OCI-LY7 (cell line): ENCODE results near the gene C1orf35.

Source experiments
- EZH2phosphoT487 ChIP-seq: fragments of 200-600 bp; sonication (generic); IDR thresholded peaks from 2 replicates; pipeline ENCODE4 v1.6.1; 2018; ENCODE audit warnings: low read depth, borderline replicate concordance, mild to moderate bottlenecking, mixed run types, antibody characterized with exemption, low read length, moderate library complexity, mixed read lengths
- TF ChIP-seq, protein P1 (sequence below): fragments of 200-600 bp; sonication (generic); conservative IDR thresholded peaks from 2 replicates; pipeline ENCODE4 v1.5.1; 2014; ENCODE audit warnings: mild to moderate bottlenecking, antibody characterized with exemption, low read length, moderate library complexity, mixed read lengths

DNA sequence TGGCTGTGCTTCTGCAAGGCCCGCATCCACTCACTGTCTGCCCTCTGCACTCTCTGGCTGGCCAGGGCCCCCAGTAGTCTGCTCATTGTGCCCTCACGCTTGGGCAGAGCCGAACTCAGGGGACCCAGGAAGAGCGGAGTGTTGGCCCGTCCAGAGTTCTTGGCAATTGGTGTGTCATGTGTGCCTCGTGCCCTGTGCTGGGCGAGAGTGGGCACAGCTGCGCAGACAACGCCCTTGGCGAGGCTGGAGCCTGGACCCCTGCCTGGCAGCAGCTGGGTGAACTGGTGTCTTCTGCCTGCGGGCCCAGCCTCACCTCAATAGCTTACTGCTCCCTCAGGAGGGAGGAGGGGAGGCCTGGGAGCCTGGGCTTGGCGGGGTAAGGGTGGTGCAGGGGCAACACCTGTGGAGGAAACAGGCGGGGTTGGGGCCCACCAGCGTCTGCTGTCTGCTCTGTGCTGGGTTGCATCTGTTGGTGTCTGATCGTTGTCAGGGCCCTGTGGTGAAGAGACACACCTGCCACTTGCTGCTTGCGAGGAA is 39.1 kb upstream of the C1orf35 start:
- TF ChIP-seq EZH2phosphoT487: no peak
- TF ChIP-seq, protein P1, sequence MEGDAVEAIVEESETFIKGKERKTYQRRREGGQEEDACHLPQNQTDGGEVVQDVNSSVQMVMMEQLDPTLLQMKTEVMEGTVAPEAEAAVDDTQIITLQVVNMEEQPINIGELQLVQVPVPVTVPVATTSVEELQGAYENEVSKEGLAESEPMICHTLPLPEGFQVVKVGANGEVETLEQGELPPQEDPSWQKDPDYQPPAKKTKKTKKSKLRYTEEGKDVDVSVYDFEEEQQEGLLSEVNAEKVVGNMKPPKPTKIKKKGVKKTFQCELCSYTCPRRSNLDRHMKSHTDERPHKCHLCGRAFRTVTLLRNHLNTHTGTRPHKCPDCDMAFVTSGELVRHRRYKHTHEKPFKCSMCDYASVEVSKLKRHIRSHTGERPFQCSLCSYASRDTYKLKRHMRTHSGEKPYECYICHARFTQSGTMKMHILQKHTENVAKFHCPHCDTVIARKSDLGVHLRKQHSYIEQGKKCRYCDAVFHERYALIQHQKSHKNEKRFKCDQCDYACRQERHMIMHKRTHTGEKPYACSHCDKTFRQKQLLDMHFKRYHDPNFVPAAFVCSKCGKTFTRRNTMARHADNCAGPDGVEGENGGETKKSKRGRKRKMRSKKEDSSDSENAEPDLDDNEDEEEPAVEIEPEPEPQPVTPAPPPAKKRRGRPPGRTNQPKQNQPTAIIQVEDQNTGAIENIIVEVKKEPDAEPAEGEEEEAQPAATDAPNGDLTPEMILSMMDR: no peak
